CD4-positive, alpha-beta T cell treated with Interleukin-10 for 1 hour (primary cell): Measurements from ENCODE around the gene CDC7.
"Not testable (repeated sequence)": the region's sequence is repeated elsewhere in the genome, so short reads cannot be mapped to it uniquely, and the experiment has no call there.

Experiments
- DNase-seq: peaks from one replicate; pipeline ENCODE4 v3.0.0-alpha.2; 2020

Gene CDC7

DNA sequence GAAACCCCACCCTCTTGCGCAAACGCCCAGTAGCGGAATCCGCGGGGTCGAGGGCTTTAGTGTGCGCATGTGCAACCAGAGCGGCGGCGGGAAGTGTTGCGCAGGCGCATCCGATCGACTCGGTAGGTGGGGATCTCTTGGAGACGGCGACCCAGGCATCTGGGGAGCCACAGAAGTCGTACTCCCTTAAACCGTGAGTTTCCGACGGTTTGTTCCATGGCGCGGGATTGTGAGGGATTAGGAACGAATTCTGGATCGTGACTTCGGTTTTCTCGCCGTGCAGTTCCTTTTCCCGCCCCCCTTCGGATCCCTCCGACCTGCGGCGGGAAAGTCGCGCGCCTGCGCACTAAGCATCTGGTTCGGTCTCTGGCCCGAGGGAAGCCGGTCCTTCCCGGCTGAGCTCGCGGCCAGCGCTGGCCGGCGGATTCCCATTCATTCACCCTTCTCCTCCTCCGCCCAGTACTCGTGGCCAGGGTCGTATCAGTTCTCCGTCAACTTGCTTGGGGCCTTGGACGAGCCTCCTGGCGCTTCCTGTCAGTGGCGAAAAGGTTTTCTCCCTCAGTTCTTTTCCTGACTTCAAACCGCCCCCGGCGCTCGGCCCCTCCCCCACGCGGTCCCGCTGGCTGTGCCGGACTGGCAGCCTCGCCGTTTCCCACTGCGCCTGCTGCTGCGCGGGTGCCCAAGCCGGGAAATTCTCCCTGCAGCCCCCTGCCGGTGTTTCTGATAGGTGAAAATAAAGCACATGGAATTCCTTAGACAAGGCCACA lies at the start of gene CDC7:
Gene CDC7, plus strand, starts transcription at position 96 of the 767 bp plus-strand sequence. CDS start 866 bp downstream, outside the sequence.
- DNase-seq: peak; percentile 89

DNA sequence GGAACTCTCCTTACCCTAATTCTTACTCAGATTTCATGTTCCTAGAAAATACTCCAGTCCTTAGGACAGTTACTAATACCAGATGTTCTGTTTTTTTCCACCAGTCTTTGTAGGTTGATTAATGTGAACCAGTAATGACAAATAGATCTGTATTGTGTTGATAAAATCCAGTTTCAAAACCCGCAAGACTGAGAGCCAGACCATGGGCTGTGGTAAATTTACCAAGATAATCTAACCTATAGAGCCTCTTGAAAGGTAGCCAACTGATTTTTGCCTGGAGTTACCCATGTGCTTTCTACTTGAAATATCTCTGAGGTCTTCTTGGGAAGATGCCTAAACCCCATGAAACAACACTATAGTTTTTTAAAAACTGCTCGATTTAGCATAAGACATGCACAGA lies 46.5 kb upstream of the CDC7 start:
- no peak for DNase-seq

DNA sequence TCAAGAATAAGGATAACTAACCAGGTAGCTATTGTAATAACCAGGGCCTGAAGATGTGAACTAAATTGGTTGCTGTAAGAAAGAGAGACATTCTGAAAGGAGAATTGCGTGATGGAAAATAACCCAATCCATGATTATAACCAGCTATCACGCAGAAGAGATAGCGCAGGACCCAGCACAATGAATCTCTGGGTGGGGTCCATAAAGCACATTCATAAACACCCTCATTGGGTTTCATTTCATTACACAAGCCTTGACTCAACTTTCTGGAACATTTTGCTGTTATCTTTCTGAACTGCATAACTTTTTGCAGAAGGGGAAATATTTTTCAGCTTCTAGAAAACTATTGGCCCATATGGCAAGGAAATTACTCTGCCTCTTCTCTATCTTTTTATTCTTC lies 45.3 kb upstream of the CDC7 start:
- DNase-seq: no peak

DNA sequence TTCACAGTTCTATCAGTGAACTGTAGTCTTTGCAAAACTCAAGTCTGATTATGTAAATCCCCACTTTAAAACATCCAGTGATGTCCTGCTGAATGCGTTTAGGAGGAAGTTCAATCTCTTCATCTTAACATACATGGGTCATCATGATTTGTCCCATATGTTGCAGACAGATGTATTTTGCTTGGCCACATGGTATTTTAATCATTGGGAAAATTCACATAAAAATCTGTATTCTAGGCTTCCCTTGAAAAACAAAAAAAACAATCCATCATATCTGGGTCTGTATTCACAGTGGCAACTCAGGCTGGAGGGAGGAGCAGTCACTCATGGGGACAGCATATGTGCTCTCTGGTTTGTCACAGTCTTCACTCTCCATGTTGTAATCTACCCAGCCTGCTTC lies 44.8 kb upstream of the CDC7 start:
- no peak for DNase-seq

DNA sequence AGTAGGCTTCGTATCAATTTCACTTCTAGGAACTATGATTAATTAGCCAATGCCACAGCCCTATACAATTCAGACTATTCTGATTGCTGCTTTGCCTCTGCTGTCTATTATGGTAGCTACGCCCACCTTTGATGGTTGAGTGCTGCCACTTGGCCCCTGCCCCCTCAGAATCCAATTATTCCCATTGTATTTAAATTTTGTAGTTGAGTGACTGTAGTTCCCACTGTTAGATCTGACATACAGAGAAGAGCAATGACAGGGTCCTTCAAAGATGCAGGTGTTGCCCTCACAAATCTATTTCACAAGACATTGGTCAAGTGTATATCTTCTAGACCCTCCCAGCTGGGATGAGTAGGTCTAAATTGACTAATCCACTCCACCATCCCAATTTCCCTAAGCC lies 35.3 kb upstream of the CDC7 start:
- not testable (repeated sequence) for DNase-seq

DNA sequence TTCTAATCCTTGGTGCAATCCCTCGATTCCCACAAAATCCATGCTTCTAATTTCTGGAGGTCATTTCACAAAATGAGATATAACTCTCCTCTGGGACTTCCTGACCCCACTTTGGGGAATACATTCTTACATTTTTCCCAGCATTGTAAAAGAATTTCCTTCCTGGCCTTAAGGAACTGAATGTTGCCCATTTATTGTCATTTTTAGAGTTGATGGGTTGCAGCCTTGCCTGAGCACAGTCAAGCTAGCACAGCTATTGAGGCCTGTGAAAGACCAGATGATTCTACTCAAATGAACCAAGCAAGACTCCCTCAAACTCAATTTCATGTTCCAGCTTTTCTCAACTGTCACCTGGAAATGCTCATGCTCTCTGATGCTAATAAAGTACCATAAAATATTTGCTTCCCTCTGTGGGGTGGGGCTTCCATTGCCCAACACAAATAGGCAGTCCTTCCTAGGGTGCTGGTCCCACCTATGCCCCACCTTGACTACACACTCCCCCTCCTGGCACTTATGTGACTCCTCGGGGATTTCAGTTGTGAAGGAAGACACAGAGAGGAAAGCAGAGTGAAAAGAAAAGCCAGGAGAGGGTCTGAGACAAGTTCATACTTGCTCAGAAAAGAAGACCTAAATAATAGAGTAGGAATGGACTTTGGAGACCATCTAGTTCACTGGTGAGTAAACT lies 24.0 kb upstream of the CDC7 start:
- no peak for DNase-seq

DNA sequence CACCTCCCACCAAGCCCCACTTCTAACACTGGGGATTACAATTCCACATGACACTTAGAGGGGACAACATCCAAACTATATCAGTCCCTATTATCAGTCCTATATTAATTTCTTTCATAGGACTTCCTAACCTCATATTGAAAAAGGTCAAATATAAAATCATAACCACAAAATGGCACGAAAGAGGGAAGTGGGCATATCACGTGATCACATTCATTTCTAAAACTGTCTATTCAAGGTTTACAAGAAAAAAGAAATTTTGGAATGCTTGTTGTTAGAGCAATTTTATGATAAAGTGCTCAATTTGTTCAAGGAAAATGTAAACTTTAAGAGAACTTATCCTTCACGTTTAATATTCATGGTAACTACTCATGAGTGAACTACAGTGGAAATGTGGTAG lies 13.2 kb upstream of the CDC7 start:
- DNase-seq: no peak

DNA sequence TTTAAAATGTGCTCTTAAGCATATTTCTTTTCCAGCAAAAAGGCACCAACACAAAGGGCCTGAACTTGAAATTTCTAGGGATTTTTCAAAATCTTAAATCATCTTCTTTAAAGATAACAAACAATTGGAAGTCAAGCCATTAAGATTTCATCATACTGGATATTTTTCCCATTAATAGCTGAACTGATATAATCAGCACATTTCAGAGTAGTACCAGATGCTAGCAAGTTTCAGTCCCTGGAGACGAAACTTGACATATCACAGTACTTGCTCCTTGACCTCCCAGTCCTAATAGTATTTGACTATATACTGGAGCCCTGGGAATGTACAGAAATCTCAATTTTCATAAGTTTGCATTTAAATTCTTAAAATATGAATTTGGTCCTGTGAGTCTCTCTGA lies 10.2 kb upstream of the CDC7 start:
- DNase-seq: no peak

DNA sequence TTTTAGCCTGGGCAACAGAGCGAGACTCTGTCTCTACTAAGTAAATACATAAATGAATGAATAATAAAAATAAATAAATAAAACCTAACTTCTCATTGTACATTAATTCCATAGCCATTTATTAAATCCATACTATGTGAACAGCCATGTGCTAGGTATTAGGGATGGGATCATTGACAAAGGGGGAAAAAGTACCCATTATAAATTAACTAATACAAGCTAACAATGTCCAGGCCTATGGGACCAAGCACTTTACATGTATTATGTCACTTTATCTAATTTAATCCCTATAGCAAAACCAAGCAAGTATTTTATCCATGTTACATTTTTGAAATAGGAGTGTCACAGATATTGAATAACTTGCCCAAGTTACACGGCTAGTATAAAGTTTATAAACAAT lies 2.6 kb upstream of the CDC7 start:
- DNase-seq: no peak

DNA sequence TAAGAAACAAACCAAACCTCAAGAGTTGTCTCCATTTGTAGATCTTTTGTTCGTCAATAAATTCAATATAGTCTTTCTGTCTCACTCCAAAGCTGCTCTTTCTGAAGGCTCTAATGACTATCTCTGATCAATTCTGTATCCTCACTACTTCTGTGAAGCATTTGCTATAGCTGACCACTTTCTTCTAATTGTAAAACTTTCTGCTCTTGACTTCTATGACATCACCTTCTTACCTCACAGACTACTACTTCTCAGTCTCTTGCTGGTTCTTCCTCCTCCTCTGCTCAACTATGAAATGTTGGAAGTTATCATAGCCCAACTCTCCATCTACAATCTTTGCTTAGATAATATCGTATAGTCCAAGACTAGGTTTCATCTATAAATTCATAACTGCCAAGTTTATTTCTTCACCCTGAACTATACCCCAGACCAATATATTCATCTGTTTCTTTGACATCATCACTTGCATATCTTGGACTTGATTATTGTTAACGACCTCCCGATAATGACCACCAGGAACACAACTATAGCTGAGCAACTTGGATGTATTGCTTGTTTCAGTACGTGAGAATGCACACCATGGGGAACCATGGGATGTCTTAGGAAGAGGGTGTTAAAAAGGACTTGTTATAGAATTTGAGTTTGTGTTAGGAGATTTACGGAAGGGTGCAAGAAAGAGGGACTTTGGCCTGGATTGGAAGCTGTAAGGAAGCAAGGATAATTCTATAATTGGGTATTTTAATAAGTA lies 2.0 kb upstream of the CDC7 start:
- no peak for DNase-seq

DNA sequence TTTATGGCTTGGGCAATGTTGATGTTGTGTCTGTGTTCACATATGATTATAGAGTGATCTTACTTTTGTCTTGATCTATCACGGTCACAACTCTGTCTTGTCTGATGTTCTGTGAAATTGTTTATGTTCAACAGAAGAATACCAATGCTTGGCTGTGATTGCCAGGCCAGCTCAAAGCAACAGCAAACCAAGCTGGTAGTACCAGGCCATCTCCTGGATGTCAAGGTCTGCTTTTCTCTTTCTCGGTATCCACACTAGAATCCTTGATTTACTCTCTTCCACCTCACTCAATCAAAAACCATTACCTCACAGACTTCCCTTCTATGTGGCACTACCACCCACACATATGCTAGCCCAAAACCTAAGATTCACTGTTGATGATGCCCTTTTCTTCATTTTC lies 1.3 kb upstream of the CDC7 start:
- no peak for DNase-seq

DNA sequence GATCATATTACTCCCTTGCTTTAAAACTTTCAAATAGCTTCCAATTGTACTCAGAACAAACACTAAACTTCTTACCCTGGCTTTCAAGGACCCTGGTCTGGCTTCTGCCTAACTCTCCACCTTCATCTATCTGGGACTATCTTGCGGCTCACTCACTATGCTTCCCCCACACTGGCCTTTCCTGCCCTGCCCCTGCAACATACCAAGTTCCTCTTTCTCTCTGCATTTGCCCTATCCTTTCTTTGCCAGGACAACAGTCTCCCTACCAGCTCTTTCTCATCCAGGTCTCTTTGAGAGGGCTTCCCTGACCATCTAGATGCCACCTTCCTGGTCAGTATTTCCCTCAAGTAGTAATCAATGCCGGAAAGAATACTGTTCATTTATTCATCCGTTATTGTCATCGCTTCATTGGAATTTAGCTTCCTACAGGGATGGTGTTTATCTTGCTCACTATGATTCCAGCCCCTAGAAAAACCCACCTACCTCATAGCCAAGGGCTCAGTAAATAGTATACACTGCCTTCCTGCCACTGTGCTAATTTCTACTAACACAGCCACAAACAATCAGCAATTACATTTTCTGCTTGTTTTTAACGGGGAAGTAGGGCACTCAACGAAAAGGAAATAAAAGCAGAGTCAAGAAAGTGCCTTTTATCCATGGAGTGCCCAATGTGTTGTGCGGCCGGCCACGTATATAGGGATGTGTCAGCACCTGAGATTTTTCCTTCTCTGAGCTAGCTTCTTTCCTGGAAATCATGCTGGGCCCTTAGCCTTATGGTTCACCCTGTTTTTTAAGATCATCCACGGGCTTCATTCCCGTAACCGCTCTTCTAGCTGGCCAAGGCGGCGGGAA lies 521 bp upstream of the CDC7 start:
- DNase-seq: no peak

DNA sequence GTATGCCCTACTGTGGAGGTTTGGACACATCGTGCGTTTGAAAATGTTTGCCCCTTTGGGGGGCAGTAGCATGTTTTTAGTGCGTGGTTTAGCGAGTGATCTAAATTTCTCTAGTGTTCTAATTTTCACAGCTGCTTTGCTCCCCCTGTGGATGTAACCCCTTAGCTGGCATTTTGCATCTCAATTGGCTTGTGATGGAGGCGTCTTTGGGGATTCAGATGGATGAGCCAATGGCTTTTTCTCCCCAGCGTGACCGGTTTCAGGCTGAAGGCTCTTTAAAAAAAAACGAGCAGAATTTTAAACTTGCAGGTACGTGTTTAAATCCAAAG lies 836 bp downstream of the CDC7 start:
- no peak for DNase-seq

DNA sequence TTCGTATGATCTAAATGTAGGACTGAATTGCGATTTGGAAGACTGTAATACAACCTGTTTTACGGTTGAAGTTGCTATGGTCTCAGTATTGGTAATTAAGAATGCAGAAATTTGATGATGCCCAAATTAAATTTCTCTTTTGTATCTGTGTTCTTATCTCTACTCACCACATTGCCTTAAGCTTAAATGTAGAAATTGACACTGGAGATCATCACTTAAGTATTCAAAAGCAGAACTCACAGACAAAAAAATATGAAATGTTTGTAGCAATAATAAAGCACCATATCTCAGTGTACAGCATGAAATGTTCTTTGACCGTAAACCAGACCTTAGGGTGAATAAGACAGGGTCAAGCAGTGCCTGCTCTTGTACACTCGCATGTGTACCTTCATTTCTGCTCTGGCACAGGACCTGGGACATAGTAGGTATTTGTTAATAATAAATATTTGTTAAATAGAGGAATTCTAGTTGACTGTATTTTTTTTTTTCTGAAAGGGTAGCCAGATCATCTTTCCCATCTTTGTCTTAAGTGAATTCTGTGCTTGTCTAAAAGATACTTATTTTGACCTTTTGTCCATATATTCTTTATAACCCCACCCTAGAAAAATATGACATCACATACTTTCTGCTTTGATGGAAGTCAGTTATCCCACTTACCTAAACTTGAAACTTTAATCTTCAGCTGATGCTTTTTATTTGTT lies 1.5 kb downstream of the CDC7 start:
- DNase-seq: no peak

DNA sequence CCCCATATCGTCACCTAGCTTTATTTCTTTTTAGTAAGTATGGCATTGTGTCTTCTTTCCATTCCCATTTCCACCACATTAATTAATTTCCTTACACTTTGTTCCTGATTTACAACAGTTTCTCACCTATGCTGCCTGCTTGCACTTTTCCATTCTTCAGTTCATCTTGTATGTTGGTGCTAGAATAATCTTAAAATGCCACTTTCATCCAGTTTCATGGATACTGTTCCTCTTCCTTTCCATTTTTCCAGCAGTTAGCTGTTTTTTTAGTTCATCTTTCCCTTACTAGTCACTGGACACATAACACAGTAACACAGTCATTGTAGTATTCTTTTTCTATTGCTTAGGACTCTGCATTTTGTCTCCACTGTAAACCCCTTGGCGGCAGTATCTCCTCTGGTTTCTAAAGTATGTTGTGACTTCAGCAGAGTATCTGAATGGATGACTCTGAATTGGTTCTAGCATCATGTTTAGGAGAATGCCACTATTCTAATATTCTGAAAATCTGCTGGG lies 2.1 kb downstream of the CDC7 start:
- peak; percentile 12 for DNase-seq

DNA sequence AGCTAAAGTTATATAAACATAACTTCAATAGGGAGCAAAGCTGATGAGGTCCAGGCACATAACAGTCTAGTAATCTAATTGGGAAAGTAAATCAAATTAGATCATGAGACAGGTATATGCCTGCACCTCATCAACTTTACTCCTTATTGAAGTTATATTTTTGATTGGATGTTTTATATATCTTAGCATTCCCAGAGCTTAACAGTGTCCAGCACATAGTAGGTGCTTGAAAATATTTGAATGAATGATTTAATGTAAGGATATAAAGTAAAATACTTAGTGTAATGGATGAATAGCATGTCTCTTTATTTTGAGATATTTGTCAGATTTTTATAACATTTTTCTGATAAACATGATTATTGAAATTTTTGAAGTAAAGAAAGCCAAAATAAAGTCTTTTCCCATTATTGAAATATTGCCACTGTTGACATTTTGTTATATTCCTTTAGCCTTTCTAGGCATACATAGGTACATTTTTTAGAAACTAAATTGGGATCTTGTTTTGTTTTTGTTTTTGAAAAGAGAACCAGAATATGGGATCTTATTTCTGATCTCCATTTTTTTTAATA lies 2.8 kb downstream of the CDC7 start:
- DNase-seq: no peak

DNA sequence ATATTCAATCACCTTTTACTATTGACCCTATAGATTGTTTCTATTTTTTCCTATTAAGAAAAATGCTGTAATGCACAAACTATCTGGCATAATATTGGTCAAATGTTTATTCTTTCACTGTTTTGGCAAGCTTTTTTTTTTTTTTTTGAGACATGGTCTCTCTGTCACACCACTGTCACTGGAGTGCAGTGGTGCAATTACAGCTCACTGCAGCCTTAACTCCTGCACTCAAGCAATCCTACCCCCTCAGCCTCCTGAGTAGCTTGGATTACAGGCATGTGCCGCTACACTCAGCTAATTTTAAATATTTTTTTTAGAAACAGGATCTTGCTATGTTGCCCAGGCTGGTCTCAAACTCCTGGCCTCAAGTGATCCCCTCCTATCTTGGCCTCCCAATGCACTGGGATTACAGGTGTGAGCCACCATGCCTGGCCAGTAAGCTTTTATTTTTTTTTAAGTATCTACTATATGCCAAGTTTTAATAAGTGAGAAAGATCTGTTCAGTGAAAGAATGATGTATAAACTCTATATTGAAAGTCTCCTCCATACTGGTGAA lies 3.4 kb downstream of the CDC7 start:
- no peak for DNase-seq

DNA sequence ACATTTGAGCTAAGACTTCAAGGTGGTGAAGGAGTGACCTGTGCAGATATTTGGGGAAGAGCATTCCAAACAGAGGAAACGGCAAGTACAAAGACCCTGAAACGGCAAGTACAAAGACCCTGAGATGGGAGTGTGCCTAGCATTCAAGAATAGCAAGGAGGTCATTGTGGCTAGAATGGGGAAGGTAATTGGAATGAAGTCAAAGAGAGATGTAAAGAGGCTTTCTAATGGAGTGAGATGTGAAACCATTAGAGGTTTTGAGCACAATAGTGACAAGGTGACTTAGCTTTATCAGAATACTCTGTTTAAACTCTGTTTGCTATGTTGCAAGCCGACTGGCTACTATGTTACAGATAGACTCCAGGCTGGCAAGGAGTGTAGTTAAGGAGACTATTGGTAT lies 4.4 kb downstream of the CDC7 start:
- DNase-seq: no peak

DNA sequence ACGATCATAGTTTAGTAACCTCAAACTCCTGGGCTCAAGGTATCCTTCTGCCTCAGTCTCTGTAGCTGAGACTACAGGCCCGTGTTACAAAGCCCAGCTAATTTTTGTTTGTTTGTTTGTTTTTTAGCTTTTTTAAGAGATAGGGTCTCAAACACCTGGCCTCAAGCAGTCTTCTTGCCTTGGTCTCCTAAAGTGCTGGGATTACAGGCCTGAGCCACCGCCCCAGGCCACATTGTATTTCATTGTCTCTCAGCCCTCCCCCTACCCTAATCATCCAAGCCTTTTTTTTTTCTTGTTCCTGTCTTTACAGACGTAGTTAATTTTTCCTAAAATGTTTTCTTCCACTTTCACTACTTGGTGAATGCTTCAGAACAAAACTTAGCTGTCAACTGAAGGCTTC lies 5.4 kb downstream of the CDC7 start:
- no peak for DNase-seq

DNA sequence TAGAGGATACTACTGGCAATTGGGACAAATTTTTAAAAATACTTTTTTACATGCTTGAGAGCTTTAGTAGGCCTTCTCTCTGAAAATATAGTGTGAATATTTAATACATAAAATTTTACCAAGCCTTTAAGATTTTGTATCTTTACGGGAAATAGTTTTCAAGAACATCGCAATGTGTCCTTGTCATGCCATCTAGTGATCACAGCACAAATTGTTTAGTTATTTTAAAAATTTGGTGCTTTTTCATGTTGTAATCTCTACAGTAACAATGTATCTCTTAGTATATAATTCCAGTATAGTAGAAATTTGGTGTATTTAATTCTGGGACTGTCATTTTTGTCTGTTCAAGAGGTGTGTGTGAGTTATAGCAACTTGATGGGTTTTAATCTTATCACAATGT lies 6.7 kb downstream of the CDC7 start:
- no peak for DNase-seq

DNA sequence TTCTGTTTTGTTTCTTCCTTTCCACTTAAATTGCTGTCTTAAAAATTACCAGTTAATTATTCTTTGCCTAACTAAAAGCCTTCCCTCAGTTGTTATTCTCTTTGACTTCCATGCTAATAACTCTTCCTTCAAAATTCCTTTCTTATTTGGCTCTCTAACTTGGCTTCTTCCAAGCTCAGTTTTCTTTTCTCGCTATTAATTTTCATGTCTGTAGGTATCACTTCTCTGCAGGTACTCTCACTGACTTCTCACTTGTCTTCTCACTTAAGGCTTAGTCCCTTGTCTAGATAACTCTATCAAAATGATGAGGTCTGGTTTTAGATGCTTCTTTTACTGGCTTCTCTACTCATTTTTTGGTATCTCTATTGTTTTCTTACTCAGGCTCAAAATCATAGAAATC lies 10.1 kb downstream of the CDC7 start:
- DNase-seq: no peak

DNA sequence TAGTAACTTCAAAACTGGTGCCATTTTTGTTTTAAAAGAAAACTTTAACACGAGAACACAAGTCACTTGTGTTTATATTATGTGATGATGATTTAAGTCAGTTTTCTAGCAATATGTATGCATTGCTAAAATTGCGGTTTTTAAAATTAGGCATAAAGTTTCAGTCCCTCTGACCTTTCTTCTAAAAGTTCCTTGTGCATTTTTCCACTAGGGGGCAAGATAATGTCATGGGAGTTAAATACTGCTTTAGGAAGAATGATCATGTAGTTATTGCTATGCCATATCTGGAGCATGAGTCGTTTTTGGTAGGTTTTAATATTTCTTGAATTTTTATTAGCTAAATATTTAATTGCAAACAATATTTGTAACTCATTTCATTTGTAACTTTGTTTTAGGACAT lies 10.7 kb downstream of the CDC7 start:
- peak; percentile 62 for DNase-seq
